ENCODE results near the gene MGARP.
"Not testable (repeated sequence)": the region's sequence is repeated elsewhere in the genome, so short reads cannot be mapped to it uniquely, and the experiment has no call there.

DNA sequence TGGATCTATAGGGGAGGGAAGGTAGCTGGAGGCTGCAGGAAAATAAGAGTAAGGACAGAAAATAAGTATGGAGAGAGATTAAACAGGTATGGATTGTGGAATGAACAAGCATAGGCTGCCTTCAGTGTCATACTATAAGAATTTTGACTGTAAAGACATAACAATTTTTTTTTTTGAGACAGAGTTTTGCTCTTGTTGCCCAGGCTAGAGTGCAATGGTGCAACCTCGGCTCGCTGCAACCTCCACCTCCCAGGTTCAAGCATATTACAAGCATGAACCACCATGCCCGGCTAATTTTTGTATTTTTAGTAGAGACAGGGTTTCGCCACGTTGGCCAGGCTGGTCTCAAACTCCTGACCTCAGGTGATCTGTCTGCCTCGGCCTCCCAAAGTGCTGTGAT, 24.4 kb downstream of the MGARP start:
- TF ChIP-seq, protein P1, sequence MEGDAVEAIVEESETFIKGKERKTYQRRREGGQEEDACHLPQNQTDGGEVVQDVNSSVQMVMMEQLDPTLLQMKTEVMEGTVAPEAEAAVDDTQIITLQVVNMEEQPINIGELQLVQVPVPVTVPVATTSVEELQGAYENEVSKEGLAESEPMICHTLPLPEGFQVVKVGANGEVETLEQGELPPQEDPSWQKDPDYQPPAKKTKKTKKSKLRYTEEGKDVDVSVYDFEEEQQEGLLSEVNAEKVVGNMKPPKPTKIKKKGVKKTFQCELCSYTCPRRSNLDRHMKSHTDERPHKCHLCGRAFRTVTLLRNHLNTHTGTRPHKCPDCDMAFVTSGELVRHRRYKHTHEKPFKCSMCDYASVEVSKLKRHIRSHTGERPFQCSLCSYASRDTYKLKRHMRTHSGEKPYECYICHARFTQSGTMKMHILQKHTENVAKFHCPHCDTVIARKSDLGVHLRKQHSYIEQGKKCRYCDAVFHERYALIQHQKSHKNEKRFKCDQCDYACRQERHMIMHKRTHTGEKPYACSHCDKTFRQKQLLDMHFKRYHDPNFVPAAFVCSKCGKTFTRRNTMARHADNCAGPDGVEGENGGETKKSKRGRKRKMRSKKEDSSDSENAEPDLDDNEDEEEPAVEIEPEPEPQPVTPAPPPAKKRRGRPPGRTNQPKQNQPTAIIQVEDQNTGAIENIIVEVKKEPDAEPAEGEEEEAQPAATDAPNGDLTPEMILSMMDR (IDR thresholded peaks at IDR 0.05) = not testable (repeated sequence)
- TF ChIP-seq ZFX (IDR thresholded peaks at IDR 0.05; ENCODE audit: borderline replicate concordance) = not testable (repeated sequence)

Measured in 22Rv1 (cell line).